HUES48 (cell line): ENCODE measurements around the gene SRMS.
"Not testable (repeated sequence)": the region's sequence is repeated elsewhere in the genome, so short reads cannot be mapped to it uniquely, and the experiment has no call there.

ENCODE experiments used
- H3K27ac ChIP-seq: one replicate; pipeline ENCODE4 v1.7.0; 2013; ENCODE audit warnings: low read depth, low read length, inconsistent platforms
- H3K27me3 ChIP-seq: 2 replicates; pipeline ENCODE4 v1.6.1; 2013; ENCODE audit warnings: mild to moderate bottlenecking, low read length; ENCODE audit not compliant: control insufficient read depth, insufficient read depth
- H3K36me3 ChIP-seq: 2 replicates; pipeline ENCODE4 v1.6.1; 2013; ENCODE audit warnings: low read length; ENCODE audit not compliant: control insufficient read depth, insufficient read depth
- H3K4me1 ChIP-seq: 2 replicates; pipeline ENCODE4 v1.6.1; 2013; ENCODE audit warnings: mild to moderate bottlenecking, low read length; ENCODE audit not compliant: control insufficient read depth, insufficient read depth
- H3K4me3 ChIP-seq: 2 replicates; pipeline ENCODE4 v1.5.1; 2013; ENCODE audit warnings: mild to moderate bottlenecking, low read depth, low read length
- H3K9ac ChIP-seq: 2 replicates; pipeline ENCODE4 v1.6.1; 2013; ENCODE audit warnings: mild to moderate bottlenecking, low read depth, low read length, moderate library complexity
- H3K9me3 ChIP-seq: 2 replicates; pipeline ENCODE4 v1.6.1; 2013; ENCODE audit warnings: low read length; ENCODE audit not compliant: control insufficient read depth, insufficient read depth

Gene SRMS

DNA sequence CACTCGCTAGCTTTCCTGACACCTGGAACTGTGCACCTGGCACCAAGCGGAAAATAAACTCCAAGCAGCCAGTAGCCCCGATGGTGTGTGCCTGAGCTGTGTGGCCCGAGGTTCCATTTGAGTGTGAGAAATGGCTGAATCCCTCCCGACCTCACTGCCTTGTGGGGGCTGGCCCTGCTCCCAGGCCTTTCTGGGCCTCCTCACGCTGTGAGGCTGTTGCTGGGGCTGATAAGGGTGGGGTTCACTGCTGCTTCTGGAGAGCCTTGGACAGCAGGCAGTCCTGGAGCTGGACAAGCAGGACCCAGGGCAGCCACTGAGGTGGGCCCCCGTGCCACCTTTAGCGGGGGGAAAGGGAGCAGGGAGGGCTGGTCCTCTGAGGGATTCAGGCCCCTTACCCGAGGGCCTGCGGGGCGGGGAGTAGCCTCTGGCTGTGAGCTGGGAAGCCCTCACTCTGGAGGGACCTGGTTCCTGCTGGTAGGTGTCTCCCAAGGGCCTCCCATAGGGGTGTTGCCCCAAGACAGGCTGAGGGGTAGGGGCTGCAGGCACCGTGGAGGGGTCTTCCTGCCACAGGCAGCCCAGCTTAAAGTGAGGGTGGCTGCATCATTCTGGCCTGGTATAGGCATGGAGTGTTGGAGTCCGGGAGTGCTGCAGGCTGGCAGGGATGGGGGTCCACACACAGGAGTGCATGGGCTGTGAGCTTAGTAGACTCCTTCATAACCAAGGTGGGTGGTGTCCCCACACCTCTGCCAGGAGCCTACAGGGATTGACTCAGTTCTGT, 25.3 kb downstream of the SRMS start:
- Histone ChIP-seq H3K9ac (no peak overlapping the region), H3K36me3 (peaks cover 22% of the 10 kb centered on the region), H3K4me1 (peaks cover 5% of the 10 kb centered on the region; the same call in 1 of the 2 replicates), H3K4me3 (peak overlapping the region; percentile 32), H3K9me3 (peaks cover 8% of the 10 kb centered on the region; the same call in 1 of the 2 replicates), H3K27me3 (peaks cover 3% of the 10 kb centered on the region; the same call in 1 of the 2 replicates), H3K27ac (no peak overlapping the region)

DNA sequence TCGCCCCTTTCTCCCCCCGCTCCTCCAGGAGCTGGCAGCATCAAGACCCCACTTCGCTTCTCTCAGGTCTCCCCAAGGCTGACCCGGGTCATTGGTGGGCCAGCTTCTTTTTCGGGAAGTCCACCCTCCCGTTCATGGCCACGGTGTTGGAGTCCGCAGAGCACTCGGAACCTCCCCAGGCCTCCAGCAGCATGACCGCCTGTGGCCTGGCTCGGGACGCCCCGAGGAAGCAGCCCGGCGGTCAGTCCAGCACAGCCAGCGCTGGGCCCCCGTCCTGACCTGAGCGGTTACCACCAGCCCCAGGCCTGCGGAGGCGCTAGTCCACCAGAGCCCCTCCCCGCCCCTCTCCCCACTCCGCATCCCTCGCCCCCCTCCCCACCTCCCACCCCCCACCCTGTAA, 25.9 kb downstream of the SRMS start:
- peaks cover 3% of the 10 kb centered on the region; the same call in 1 of the 2 replicates for H3K27me3 ChIP-seq
- H3K9ac ChIP-seq, result peak overlapping the region; percentile 92
- H3K4me1 ChIP-seq, result peaks cover 5% of the 10 kb centered on the region; the same call in 1 of the 2 replicates
- peak overlapping the region; percentile 91 for H3K27ac ChIP-seq
- H3K9me3 ChIP-seq, result peaks cover 8% of the 10 kb centered on the region; the same call in 1 of the 2 replicates
- H3K36me3 ChIP-seq, result peaks cover 24% of the 10 kb centered on the region
- peak overlapping the region; percentile 95 for H3K4me3 ChIP-seq

DNA sequence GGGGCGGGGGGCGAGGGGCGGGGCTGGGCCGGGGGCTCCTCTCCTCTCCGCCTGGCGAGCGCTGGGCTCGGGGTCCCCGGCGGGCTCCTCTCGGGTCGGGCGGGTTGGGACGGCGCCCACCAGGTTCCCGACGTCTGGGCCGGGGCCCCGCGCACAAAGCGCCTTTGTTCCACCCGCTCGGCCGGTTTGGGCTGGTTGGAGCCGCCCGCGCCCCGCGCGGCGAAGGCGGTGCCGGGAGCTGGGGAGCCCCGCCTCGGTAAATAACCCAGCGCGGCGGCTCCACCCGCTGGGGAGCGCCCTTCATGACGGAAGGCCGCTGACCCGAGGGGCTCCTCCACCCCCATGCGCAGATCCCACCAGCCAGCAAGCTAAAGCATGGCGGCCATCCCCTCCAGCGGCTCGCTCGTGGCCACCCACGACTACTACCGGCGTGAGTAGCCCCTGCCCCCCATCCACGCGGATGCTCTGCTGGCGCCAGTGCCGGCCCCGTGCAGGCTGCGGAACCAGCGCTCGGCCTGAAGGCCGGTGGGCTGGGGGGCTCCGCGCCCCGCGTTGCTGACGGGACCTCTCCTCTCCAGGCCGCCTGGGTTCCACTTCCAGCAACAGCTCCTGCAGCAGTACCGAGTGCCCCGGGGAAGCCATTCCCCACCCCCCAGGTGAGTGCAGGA, 26.5 kb downstream of the SRMS start:
- H3K27me3 ChIP-seq, result peaks cover 3% of the 10 kb centered on the region; the same call in 1 of the 2 replicates

DNA sequence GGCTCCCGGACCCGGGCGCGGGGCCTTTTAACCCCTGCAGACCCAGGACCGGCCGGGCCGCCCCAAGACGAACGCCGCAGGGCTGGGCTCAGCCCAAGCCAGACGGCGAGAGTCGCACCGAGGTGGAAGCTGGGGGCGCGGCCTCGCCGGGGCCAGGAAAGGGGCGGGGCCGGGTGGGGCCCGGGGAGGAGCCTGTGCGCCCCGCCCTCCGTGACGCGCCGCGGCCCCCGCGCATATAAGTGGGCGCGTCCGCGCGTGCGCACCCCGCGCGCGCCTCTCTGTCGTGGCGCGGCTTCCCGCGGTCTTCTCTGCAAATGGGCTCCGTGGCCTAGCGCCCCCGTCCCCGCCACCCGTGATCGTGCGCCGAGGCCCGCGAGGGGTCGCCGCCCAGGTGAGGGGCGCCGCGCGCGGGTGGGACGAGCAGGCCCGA, 27.0 kb downstream of the SRMS start, which contains the start of gene PPDPF:
PPDPF (plus strand) TSS at position 262 of the 430 bp plus-strand sequence. CDS start 544 bp downstream, outside the sequence.
- Histone ChIP-seq H3K27me3 (peaks cover 3% of the 10 kb centered on the region; the same call in 1 of the 2 replicates), H3K36me3 (peaks cover 24% of the 10 kb centered on the region), H3K9me3 (peaks cover 8% of the 10 kb centered on the region; the same call in 1 of the 2 replicates), H3K4me1 (peaks cover 5% of the 10 kb centered on the region; the same call in 1 of the 2 replicates), H3K27ac (peak within 1 kb of the TSS; percentile 91), H3K4me3 (peak within 1 kb of the TSS; percentile 95), H3K9ac (peak within 1 kb of the TSS; percentile 92)

More for the DNA sequence above, 26.5 kb downstream of the SRMS start:
- Histone ChIP-seq H3K27ac (peak overlapping the region; percentile 91), H3K9ac (peak overlapping the region; percentile 92), H3K36me3 (peaks cover 24% of the 10 kb centered on the region), H3K4me1 (peaks cover 5% of the 10 kb centered on the region; the same call in 1 of the 2 replicates), H3K9me3 (peaks cover 8% of the 10 kb centered on the region; the same call in 1 of the 2 replicates), H3K4me3 (peak overlapping the region; percentile 95)

DNA sequence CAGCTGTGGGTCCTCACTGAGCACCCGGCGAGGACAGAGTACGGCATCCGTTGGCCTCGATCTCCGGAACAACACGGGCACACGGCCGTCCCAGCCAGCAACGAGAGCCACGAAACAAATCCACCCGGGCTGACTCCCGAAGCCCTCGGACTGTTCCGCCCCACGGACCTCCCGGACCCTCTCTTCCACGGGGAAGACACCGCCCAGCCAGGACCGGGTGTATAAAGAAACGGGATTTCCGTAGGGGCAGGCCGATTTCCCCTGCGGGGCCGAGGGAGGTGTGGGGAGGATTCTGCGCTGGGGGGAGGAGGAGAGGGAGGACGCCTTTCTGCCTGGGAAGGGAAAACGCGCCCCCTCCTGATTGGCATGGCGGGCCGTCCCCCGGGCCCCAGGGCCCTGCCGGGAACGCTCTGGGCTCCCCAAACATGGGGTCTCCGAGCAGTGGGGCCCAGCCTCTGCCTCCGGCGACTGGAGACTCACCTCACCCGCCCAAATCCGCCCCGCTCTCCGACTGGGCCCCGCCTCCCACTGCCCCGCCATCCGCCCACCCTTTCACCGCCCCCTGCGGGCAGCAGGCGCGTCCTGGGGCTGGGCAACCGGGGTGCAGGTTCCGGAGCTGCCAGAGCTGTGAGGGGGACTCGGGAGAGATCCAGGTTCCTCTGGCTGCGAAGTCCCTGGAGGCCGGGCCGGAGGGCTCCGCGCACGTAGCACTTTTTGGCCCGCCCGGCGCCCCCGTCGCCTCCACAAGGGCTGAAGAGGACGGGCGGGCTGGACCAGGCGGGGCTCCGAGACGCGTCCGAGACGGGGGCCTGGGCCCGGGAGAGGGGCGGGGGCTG, 27.7 kb downstream of the SRMS start:
- peak overlapping the region; percentile 91 for H3K27ac ChIP-seq
- peaks cover 8% of the 10 kb centered on the region; the same call in 1 of the 2 replicates for H3K9me3 ChIP-seq
- peak overlapping the region; percentile 48; the same call in 1 of the 2 replicates for H3K9ac ChIP-seq
- H3K4me1 ChIP-seq, result peaks cover 5% of the 10 kb centered on the region; the same call in 1 of the 2 replicates
- peaks cover 3% of the 10 kb centered on the region; the same call in 1 of the 2 replicates for H3K27me3 ChIP-seq
- H3K36me3 ChIP-seq, result peaks cover 24% of the 10 kb centered on the region
- peak overlapping the region; percentile 95 for H3K4me3 ChIP-seq

DNA sequence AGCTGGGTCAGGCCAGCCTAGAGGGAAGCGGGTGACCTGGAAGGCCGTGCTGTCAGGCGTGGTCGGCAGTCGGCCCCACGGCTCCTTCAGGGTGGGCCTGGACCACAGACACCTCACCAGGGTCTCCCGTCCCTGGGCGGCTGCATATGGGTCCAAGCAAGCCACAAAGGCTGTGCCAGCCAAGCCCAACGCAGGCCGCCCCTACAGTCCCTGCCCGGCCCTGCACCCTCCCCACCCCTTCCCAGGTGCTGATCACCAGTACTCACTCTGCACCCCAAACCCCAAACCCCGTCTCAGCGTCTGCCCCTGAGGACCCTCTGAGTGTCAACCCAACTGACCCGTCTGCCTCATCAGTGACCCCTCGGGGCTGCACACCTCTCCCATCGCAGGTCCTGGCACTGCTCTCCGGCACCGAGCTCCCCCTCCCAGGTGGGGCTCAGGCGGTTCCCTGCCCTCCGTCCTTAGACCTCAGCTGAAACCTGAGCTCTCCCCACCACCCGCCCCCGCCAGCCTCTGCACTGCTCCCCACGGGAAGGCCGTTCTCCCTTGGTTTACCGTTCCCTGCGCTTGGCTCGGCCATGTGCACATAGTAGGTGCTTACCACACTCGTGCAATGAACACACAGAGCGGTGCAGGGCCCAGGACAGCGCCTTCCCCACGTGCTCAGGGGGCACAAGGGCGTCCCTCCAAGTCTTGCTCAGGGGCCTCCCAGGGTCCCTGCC, 28.4 kb downstream of the SRMS start:
- H3K4me1 ChIP-seq, result peaks cover 5% of the 10 kb centered on the region; the same call in 1 of the 2 replicates
- H3K9me3 ChIP-seq, result peaks cover 8% of the 10 kb centered on the region; the same call in 1 of the 2 replicates
- H3K4me3 ChIP-seq, result peak overlapping the region; percentile 95
- 0 out of 2 replicates have a peak overlapping the region, but pooled peaks have one; percentile 20 for H3K9ac ChIP-seq
- no peak overlapping the region for H3K27ac ChIP-seq
- peaks cover 3% of the 10 kb centered on the region; the same call in 1 of the 2 replicates for H3K27me3 ChIP-seq
- H3K36me3 ChIP-seq, result peaks cover 24% of the 10 kb centered on the region

DNA sequence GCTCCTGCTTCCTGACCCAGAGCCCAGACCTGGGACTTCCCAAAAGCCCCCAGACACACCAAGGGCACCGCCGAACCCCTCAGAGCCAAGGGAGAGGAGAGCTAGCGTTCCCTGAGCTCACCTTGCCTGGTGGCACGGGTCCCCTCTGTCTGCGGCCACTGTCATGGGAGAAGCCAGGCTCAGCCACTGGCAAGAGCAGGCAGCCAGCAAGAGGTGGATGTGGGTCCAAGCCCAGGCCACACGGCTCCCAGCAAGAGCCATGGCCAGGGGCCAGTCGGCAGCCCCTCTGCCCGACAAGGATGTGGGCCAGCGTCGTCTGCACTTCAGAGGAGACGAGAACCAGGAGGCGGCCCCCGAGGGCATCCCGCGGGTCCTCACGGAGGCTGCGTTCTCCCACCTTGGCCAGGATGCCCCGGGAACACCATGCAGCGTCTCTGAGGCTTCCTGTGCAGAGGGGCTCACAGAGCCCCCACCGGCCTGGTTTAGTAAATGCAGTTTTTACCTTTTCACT, 29.1 kb downstream of the SRMS start:
- Histone ChIP-seq H3K9ac (no peak overlapping the region), H3K9me3 (peaks cover 5% of the 10 kb centered on the region; the same call in 1 of the 2 replicates), H3K27ac (no peak overlapping the region), H3K36me3 (peaks cover 22% of the 10 kb centered on the region), H3K4me1 (peaks cover 5% of the 10 kb centered on the region; the same call in 1 of the 2 replicates), H3K27me3 (peaks cover 3% of the 10 kb centered on the region; the same call in 1 of the 2 replicates), H3K4me3 (no peak overlapping the region; the same call in 1 of the 2 replicates)

DNA sequence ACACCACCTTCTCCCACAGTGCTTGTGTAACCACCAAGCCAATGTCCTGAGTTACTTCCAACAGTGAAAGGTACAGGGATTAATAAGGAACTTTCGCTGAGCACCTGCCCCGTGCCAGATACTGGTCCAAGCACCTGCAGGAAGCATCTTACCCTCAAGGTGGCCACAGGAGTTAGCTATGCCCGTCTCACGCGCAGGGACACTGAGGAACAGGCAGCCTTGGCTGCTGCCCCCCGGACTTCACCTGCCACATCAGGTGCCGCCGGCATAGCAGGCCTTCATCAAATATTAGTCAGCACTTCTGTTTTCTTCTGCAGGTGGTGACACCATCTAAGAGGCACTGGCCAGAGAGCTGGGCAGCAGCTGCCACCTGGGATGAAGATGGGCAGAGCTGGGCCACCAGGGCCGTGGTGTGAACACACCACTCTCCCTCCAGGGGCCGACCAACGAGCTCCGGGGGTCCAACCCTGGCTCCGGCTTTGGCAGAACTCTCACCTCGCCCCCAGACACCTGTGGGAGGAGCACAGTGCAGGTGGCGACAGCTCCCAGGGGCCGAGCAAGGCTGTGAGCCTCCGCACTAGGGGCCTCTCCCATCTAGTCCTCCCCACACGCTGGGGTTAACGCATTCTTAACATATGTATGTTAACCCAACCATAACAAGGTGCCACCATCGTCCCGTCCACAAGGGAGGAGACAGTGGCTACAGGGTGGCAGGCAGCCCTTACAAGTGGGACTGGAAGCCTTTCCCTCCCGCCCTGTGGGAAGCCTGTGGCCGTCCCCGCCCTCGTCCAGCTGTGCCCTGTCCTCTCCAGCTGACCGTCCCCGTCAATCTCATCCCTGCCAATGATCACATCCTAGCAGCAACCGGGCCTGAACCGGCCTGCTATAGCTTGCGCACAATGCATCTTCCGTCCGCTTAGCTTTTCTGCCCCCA, 29.9 kb downstream of the SRMS start:
- H3K4me1 ChIP-seq, result peaks cover 5% of the 10 kb centered on the region; the same call in 1 of the 2 replicates
- H3K4me3 ChIP-seq, result no peak overlapping the region
- no peak overlapping the region for H3K9ac ChIP-seq
- H3K27ac ChIP-seq, result no peak overlapping the region
- H3K9me3 ChIP-seq, result no peaks in the 10 kb centered on the region
- H3K27me3 ChIP-seq, result peaks cover 3% of the 10 kb centered on the region; the same call in 1 of the 2 replicates
- H3K36me3 ChIP-seq, result peaks cover 15% of the 10 kb centered on the region

DNA sequence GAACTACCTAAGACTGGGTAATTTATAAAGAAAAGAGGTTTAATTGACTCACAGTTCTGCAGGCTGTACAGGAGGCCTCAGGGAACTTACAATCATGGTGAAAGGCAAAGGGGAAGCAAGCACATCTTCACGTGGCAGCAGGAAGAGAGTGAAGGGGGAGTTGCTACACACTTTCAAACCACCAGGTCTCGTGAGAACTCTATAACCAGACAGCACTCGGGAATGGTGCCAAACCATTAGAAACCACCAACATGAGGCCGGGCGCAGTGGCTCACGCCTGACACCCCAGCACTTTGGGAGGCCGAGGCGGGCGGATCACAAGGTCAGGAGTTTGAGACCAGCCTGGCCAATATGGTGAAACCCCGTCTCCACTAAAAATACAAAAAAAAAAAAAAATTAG, 33.0 kb downstream of the SRMS start:
- not testable (repeated sequence) for H3K4me1 ChIP-seq, H3K36me3 ChIP-seq, H3K4me3 ChIP-seq, H3K9me3 ChIP-seq, H3K27me3 ChIP-seq, H3K27ac ChIP-seq, H3K9ac ChIP-seq
